Measurements from ENCODE around the gene B3GALT5. TPM values are rescaled to one million over a fixed set of nuclear protein-coding genes. Genes with fewer than 3 reads are reported as not detected.

Gene B3GALT5
- total RNA-seq, 2 donors from 2014 or later, result 0.64 to 1.2 TPM

- WGBS, result 24% methylated on average over 2 of the region's 2 CpGs
- no peaks in the 10 kb centered on the region for H3K4me1 ChIP-seq (replicated peaks)
- intact Hi-C loops (cut with DNase I), result no loop called here
- TF ChIP-seq POLR2A (IDR thresholded peaks at IDR 0.05) (no peak), POLR2AphosphoS5 (IDR thresholded peaks at IDR 0.05) (no peak), CTCF (IDR thresholded peaks at IDR 0.05) (no peak)
- H3K4me3 ChIP-seq, result no peak overlapping the region
- peaks cover 4% of the 10 kb centered on the region for H3K27me3 ChIP-seq (replicated peaks; ENCODE audit: insufficient read depth)
- no peak for DNase-seq (ENCODE audit: low spot score)
- H3K9me3 ChIP-seq, result no peaks in the 10 kb centered on the region
- no peaks in the 10 kb centered on the region for H3K36me3 ChIP-seq
- no peak overlapping the region for H3K27ac ChIP-seq
These were observed 58.0 kb downstream of the B3GALT5 start for GRCh38 chr21:39670701-39671100.

- Histone ChIP-seq H3K4me1 (replicated peaks) (no peaks in the 10 kb centered on the region), H3K27me3 (replicated peaks; ENCODE audit: insufficient read depth) (no peaks in the 10 kb centered on the region), H3K4me3 (no peak overlapping the region), H3K27ac (no peak overlapping the region), H3K36me3 (no peaks in the 10 kb centered on the region), H3K9me3 (no peaks in the 10 kb centered on the region)
- 94% methylated on average over 8 of the region's 8 CpGs for WGBS
- intact Hi-C loops (cut with DNase I), result no loop called here
- no peak for DNase-seq (ENCODE audit: low spot score)
- TF ChIP-seq POLR2AphosphoS5 (IDR thresholded peaks at IDR 0.05), result no peak
These were observed 59.2 kb downstream of the B3GALT5 start for GRCh38 chr21:39671986-39672385.

- Histone ChIP-seq H3K36me3 (no peaks in the 10 kb centered on the region), H3K4me1 (replicated peaks) (no peaks in the 10 kb centered on the region), H3K27ac (no peak overlapping the region), H3K27me3 (replicated peaks; ENCODE audit: insufficient read depth) (no peaks in the 10 kb centered on the region), H3K9me3 (no peaks in the 10 kb centered on the region), H3K4me3 (no peak overlapping the region)
- no peak for DNase-seq (ENCODE audit: low spot score)
- intact Hi-C loops (cut with DNase I), result no loop called here
- 93% methylated on average over 9 of the region's 9 CpGs for WGBS
- TF ChIP-seq POLR2A (IDR thresholded peaks at IDR 0.05), result no peak
- no peak for TF ChIP-seq CTCF (IDR thresholded peaks at IDR 0.05)
- no peak for TF ChIP-seq POLR2AphosphoS5 (IDR thresholded peaks at IDR 0.05)
These were observed 60.4 kb downstream of the B3GALT5 start for GRCh38 chr21:39673163-39673562.

- H3K4me3 ChIP-seq, result no peak overlapping the region
- H3K9me3 ChIP-seq, result no peaks in the 10 kb centered on the region
- 70% methylated on average over 11 of the region's 11 CpGs for WGBS
- H3K27ac ChIP-seq, result no peak overlapping the region
- intact Hi-C loops (cut with DNase I), result no loop called here
- no peaks in the 10 kb centered on the region for H3K27me3 ChIP-seq (replicated peaks; ENCODE audit: insufficient read depth)
- no peaks in the 10 kb centered on the region for H3K36me3 ChIP-seq
- TF ChIP-seq CTCF (IDR thresholded peaks at IDR 0.05) (no peak), POLR2A (IDR thresholded peaks at IDR 0.05) (no peak), POLR2AphosphoS5 (IDR thresholded peaks at IDR 0.05) (no peak)
- DNase-seq (ENCODE audit: low spot score), result no peak
- H3K4me1 ChIP-seq (replicated peaks), result no peaks in the 10 kb centered on the region
These were observed 61.0 kb downstream of the B3GALT5 start for GRCh38 chr21:39673736-39674135.

- TF ChIP-seq CTCF (IDR thresholded peaks at IDR 0.05), result no peak
- TF ChIP-seq POLR2A (IDR thresholded peaks at IDR 0.05), result no peak
- no peak for TF ChIP-seq POLR2AphosphoS5 (IDR thresholded peaks at IDR 0.05)
- no peak overlapping the region for H3K4me3 ChIP-seq
- no peak overlapping the region for H3K27ac ChIP-seq
- no peaks in the 10 kb centered on the region for H3K4me1 ChIP-seq (replicated peaks)
- intact Hi-C loops (cut with DNase I), result no loop called here
- no peaks in the 10 kb centered on the region for H3K36me3 ChIP-seq
- 76% methylated on average over 10 of the region's 10 CpGs for WGBS
- DNase-seq (ENCODE audit: low spot score), result no peak
- no peaks in the 10 kb centered on the region for H3K9me3 ChIP-seq
- H3K27me3 ChIP-seq (replicated peaks; ENCODE audit: insufficient read depth), result no peaks in the 10 kb centered on the region
These were observed 62.1 kb downstream of the B3GALT5 start for GRCh38 chr21:39674801-39675200.

Data from prostate gland (tissue), 2 donors.